ENCODE data around the gene ECE1.

DNA sequence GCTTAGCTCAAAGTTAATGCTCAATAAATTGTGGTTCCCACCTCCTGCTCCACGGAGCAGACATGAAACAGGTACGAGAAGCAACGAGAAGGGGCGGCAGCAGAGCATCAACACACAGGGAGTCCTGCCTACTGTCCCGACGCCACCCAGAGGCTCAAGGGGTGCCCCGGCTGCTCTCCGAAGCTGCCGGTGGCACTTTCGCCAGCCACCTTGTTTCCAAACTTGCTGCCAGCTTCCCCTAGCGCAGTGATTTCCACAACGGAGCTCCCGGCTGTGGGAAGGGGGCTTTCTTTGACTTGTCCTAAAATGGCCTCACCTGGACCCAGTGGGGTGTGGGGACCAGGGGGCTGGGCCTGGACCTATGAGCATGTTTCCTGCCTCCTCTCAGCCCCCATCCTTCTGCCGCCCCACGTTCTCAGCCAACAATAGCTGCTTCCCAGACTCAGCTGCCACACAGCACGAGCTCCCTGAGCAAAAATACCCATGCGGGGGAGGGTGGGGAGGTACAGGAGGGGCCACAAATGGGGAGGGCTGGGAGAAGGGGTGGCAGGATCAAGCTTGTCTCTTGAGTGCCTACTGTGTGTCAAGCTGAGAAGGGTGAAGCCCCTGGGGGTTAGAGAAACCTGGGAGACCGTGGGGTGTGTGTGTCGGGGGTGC lies 35.6 kb upstream of the ECE1 start:
- TF ChIP-seq POLR2A (IDR thresholded peaks at IDR 0.05; ENCODE audit: low read depth, low read length), result no peak
- TF ChIP-seq POLR2AphosphoS5 (IDR thresholded peaks at IDR 0.05; ENCODE audit: low read depth, low read length), result no peak
- TF ChIP-seq TAF1 (IDR thresholded peaks at IDR 0.05; ENCODE audit: low read depth, low read length), result no peak
- TF ChIP-seq SPI1 (IDR thresholded peaks at IDR 0.05; ENCODE audit: low read depth, low read length), result no peak
